GM13976 (cell line): Measurements from ENCODE around the gene PAPSS2.

Experiments used
- DNase-seq: peaks from one replicate; pipeline ENCODE4 v3.0.0; 2012; ENCODE audit warnings: low spot score
- CTCF ChIP-seq: IDR thresholded peaks from 2 replicates; pipeline ENCODE4 v1.5.1; 2012; ENCODE audit warnings: borderline replicate concordance, mild to moderate bottlenecking; ENCODE audit not compliant: insufficient read depth; ENCODE audit errors: extremely low read depth, missing control alignments, control extremely low read depth
- in situ Hi-C: fragments of 300-500 bp; cut with MboI; formaldehyde crosslinking; loops from one replicate; pipeline ENCODE4 v1.12.0; 2022; ENCODE audit warnings: low sequenced_read_pairs, mixed read lengths, inconsistent platforms; ENCODE audit not compliant: unreplicated experiment

The PAPSS2 gene

GRCh38 chr10:87658858-87659555 is 671 bp upstream of the PAPSS2 start:
- TF ChIP-seq CTCF: no peak
- DNase-seq: no peak
- in situ Hi-C loops: loop anchor here (10.0 kb wide), 1 partner anchor 76 kb away; no protein-coding TSS in a partner anchor

- no peak for DNase-seq
- in situ Hi-C loops: no loop called here
Measured at GRCh38 chr10:87660484-87661133, 931 bp downstream of the PAPSS2 start.

GRCh38 chr10:87661861-87662785 is 2.4 kb downstream of the PAPSS2 start:
- in situ Hi-C loops: no loop called here
- no peak for DNase-seq

More at GRCh38 chr10:87660484-87661133, 931 bp downstream of the PAPSS2 start:
- TF ChIP-seq CTCF: no peak

GRCh38 chr10:87664276-87664701 is 4.6 kb downstream of the PAPSS2 start:
- no peak for DNase-seq
- no peak for TF ChIP-seq CTCF
- in situ Hi-C loops: no loop called here

More at GRCh38 chr10:87661861-87662785, 2.4 kb downstream of the PAPSS2 start:
- no peak for TF ChIP-seq CTCF

GRCh38 chr10:87667493-87667892 is 7.8 kb downstream of the PAPSS2 start:
- no peak for TF ChIP-seq CTCF
- in situ Hi-C loops: no loop called here
- DNase-seq: no peak
